GM21723 (cell line): ENCODE results near the gene TUSC2.

Experiments
- ATAC-seq: cut with Tn5 transposase; IDR thresholded peaks from one replicate; pipeline ENCODE4 v1.9.1; 2021; ENCODE audit warnings: mild to moderate bottlenecking, moderate library complexity; ENCODE audit not compliant: unreplicated experiment

The TUSC2 gene

GRCh38 chr3:50354850-50355249 is 26.8 kb upstream of the TUSC2 start:
- ATAC-seq, result no peak

GRCh38 chr3:50354186-50354764 is 26.3 kb upstream of the TUSC2 start:
- ATAC-seq, result no peak

GRCh38 chr3:50353245-50354004 is 25.4 kb upstream of the TUSC2 start:
- ATAC-seq, result no peak

GRCh38 chr3:50352781-50353180 is 24.8 kb upstream of the TUSC2 start:
- no peak for ATAC-seq

- no peak for ATAC-seq
These were observed 23.3 kb upstream of the TUSC2 start for GRCh38 chr3:50351323-50351697.

GRCh38 chr3:50350527-50351322 is 22.7 kb upstream of the TUSC2 start, which contains the start of the genes CYB561D2 and NPRL2:
Gene CYB561D2 (plus strand): TSS chr3:50350862. CDS start chr3:50351434, 572 bp downstream.
Gene NPRL2 (minus strand): TSS chr3:50350775. CDS start chr3:50350652, 123 bp downstream.
- peak; percentile 86 for ATAC-seq

GRCh38 chr3:50350213-50350526 is 22.1 kb upstream of the TUSC2 start:
- ATAC-seq, result no peak

GRCh38 chr3:50347187-50347813 is 19.3 kb upstream of the TUSC2 start:
- ATAC-seq, result no peak

GRCh38 chr3:50345586-50346234 is 17.7 kb upstream of the TUSC2 start, which contains the start of gene ZMYND10:
Gene ZMYND10 (minus strand): TSS chr3:50345732. CDS start chr3:50345579, 153 bp downstream.
- ATAC-seq, result no peak

- no peak for ATAC-seq
These were observed 17.0 kb upstream of the TUSC2 start for GRCh38 chr3:50345008-50345407.

- ATAC-seq, result no peak
These were observed 15.0 kb upstream of the TUSC2 start for GRCh38 chr3:50342813-50343633.

- no peak for ATAC-seq
These were observed 14.1 kb upstream of the TUSC2 start for GRCh38 chr3:50341996-50342650.

GRCh38 chr3:50341537-50341936 is 13.5 kb upstream of the TUSC2 start:
- ATAC-seq, result no peak

- ATAC-seq, result peak; percentile 26
These were observed 12.7 kb upstream of the TUSC2 start, which contains the start of gene RASSF1 for GRCh38 chr3:50340448-50341329. Gene RASSF1 (minus strand): TSS chr3:50340836. CDS start chr3:50340805, 31 bp downstream.

- ATAC-seq, result no peak
These were observed 12.1 kb upstream of the TUSC2 start for GRCh38 chr3:50340147-50340447.

- ATAC-seq, result no peak
These were observed 11.6 kb upstream of the TUSC2 start for GRCh38 chr3:50339485-50340146.

- no peak for ATAC-seq
These were observed 10.9 kb upstream of the TUSC2 start for GRCh38 chr3:50338965-50339364.
